Ishikawa (cell line): Measurements from ENCODE around the gene CCDC15.

Source experiments
- CEBPB ChIP-seq: IDR thresholded peaks from 2 replicates; pipeline ENCODE4 v1.6.1; 2012
- CREB1 ChIP-seq: IDR thresholded peaks from 2 replicates; pipeline ENCODE4 v1.6.1; 2012; ENCODE audit warnings: low read depth
- EGR1 ChIP-seq: IDR thresholded peaks from 2 replicates; pipeline ENCODE4 v1.6.1; 2012
- EP300 ChIP-seq: IDR thresholded peaks from 2 replicates; pipeline ENCODE4 v1.6.1; 2012; ENCODE audit warnings: borderline replicate concordance
- FOXM1 ChIP-seq: IDR thresholded peaks from 2 replicates; pipeline ENCODE4 v1.6.1; 2012; ENCODE audit warnings: low read depth, borderline replicate concordance
- NFIC ChIP-seq: IDR thresholded peaks from 2 replicates; pipeline ENCODE4 v1.6.1; 2012
- RAD21 ChIP-seq: IDR thresholded peaks from 2 replicates; pipeline ENCODE4 v1.6.1; 2012; ENCODE audit warnings: low read depth
- TAF1 ChIP-seq: IDR thresholded peaks from 2 replicates; pipeline ENCODE4 v1.6.1; 2012; ENCODE audit warnings: low read depth, mild to moderate bottlenecking
- TCF12 ChIP-seq: IDR thresholded peaks from 2 replicates; pipeline ENCODE4 v1.6.1; 2012; ENCODE audit warnings: low read depth
- TEAD4 ChIP-seq: IDR thresholded peaks from 2 replicates; pipeline ENCODE4 v1.6.1; 2012
- YY1 ChIP-seq: IDR thresholded peaks from 2 replicates; pipeline ENCODE4 v1.6.1; 2012; ENCODE audit warnings: low read depth
- ZBTB7A ChIP-seq: IDR thresholded peaks from 2 replicates; pipeline ENCODE4 v1.6.1; 2012; ENCODE audit warnings: low read depth
- TF ChIP-seq, protein P1 (sequence below): IDR thresholded peaks from 2 replicates; pipeline ENCODE4 v1.6.1; 2012
- TF ChIP-seq, protein P2 (sequence below): IDR thresholded peaks from 2 replicates; pipeline ENCODE4 v1.6.1; 2012; ENCODE audit warnings: low read depth, mild to moderate bottlenecking
- TF ChIP-seq, protein P3 (sequence below): IDR thresholded peaks from 2 replicates; pipeline ENCODE4 v1.6.1; 2012

The CCDC15 gene

DNA sequence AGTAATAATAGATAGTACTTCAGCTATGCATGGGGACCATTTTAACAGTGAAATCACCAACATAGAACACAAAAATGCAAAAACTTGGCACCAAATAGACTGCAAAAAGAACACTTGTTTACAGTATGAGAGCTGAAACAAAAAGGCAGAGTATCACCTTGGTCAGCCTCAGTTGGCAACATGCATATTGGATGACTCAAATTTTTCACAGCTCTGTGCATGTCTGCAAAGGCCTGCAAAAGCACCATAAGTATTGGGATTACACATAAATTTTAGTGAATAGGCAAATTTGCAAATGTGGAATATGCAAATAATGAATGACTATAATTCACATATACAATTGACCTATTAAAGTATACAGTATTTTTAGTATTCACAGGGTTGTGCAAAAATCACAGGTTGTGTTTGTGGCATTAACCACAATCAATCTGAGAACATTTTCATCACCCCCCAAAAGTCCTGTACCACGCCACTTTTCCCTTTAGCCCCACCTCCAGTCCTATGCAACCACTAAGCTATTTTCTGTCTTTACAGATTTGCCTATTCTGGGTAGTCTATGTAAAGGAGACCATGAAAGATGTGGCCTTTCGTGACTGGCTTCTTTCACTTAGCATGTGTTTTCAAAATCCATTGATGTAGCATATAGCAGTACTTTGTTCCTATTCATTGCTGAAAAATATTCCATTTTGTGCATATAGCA lies 47.2 kb downstream of the CCDC15 start:
- TF ChIP-seq, protein P1, sequence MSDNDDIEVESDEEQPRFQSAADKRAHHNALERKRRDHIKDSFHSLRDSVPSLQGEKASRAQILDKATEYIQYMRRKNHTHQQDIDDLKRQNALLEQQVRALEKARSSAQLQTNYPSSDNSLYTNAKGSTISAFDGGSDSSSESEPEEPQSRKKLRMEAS = no peak
- TF ChIP-seq TAF1 (no peak), TCF12 (no peak), FOXM1 (no peak), RAD21 (no peak)
- TF ChIP-seq, protein P2, sequence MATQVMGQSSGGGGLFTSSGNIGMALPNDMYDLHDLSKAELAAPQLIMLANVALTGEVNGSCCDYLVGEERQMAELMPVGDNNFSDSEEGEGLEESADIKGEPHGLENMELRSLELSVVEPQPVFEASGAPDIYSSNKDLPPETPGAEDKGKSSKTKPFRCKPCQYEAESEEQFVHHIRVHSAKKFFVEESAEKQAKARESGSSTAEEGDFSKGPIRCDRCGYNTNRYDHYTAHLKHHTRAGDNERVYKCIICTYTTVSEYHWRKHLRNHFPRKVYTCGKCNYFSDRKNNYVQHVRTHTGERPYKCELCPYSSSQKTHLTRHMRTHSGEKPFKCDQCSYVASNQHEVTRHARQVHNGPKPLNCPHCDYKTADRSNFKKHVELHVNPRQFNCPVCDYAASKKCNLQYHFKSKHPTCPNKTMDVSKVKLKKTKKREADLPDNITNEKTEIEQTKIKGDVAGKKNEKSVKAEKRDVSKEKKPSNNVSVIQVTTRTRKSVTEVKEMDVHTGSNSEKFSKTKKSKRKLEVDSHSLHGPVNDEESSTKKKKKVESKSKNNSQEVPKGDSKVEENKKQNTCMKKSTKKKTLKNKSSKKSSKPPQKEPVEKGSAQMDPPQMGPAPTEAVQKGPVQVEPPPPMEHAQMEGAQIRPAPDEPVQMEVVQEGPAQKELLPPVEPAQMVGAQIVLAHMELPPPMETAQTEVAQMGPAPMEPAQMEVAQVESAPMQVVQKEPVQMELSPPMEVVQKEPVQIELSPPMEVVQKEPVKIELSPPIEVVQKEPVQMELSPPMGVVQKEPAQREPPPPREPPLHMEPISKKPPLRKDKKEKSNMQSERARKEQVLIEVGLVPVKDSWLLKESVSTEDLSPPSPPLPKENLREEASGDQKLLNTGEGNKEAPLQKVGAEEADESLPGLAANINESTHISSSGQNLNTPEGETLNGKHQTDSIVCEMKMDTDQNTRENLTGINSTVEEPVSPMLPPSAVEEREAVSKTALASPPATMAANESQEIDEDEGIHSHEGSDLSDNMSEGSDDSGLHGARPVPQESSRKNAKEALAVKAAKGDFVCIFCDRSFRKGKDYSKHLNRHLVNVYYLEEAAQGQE = no peak
- TF ChIP-seq, protein P3, sequence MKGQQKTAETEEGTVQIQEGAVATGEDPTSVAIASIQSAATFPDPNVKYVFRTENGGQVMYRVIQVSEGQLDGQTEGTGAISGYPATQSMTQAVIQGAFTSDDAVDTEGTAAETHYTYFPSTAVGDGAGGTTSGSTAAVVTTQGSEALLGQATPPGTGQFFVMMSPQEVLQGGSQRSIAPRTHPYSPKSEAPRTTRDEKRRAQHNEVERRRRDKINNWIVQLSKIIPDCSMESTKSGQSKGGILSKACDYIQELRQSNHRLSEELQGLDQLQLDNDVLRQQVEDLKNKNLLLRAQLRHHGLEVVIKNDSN = no peak

DNA sequence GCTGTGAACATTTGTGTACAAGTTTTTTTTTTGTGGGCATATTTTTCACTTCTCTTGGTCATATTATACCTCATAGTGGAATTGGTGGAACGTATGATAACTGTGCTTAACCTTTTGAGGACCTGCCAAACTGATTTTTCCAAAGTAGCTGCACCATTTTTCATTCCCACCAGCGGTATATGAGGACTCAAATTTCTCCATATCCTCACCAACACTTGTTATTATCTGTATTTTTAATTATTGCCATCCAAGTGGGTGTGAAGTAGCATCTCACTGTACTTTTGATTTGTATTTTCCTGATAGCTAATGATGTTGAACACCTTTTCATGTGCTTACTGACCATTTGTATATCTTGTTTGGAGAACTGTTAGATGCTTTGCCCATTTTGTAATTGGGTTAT lies 47.8 kb downstream of the CCDC15 start:
- TF ChIP-seq, protein P2 = no peak
- TF ChIP-seq CEBPB = no peak
- no peak for TF ChIP-seq EP300
- TF ChIP-seq CREB1 = no peak
- TF ChIP-seq TAF1 = no peak
- no peak for TF ChIP-seq TEAD4
- no peak for TF ChIP-seq FOXM1
- TF ChIP-seq ZBTB7A = no peak
- TF ChIP-seq EGR1 = no peak
- TF ChIP-seq, protein P3 = no peak
- TF ChIP-seq YY1 = no peak

DNA sequence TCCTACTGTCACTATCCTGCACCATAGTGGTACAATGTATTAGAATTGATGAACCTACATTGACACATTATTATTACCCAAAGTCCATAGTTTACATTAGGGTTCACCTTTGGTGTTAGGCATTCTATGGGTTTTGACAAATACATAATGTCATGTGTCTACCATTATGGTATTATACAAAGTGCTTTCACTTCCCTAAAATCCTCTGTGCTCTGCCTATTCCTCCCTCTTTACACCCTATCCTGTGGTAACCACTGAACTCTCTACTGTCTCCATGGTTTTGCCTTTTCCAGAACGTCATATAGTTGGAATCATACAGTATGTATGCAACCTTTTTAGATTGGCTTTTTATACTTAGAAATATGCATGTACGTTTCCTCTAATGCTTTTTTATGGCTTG lies 51.5 kb downstream of the CCDC15 start:
- TF ChIP-seq, protein P3 = no peak
- TF ChIP-seq EGR1 (no peak), TAF1 (no peak), TCF12 (no peak), NFIC (no peak), EP300 (no peak), CEBPB (no peak), CREB1 (no peak)
- TF ChIP-seq, protein P1 = no peak
- TF ChIP-seq, protein P2 = no peak

DNA sequence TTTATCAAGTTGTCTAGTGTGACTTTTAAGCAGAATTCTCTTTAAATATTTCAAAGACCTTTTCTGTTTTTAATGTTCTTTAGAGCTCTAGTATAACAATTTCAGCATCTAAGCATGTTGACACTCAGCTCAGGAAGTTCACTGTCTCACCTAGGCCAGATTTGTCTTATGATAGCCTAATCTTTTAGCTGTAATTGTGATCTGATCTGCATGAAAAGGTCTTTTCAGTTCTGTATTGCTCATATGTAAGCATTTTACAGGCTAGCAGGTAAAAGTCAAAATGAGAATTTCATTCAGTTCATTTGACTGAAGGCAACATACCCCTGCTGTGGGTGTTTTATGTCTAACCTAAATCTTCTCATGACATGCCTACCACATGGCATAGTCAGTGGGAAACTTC lies 62.4 kb downstream of the CCDC15 start:
- TF ChIP-seq TEAD4 (no peak), CEBPB (no peak)

DNA sequence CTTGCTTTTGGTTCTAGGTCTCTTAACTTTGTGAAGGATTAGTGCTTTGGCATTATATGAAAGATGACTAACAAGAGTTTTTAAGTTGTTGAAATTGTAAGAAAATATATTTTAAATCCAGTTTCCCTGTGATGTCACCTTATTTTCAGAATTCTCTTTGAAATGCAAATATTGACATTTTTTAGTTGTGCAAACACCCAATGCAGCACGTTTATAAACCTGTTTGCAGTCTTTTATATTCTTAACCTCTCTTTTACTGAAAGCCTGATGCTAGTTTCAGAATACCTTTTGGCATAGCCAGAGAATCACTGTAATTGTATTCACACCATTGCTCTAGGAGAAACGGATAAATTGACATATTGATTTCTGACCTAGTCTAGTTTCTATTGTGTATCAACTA lies 66.3 kb downstream of the CCDC15 start:
- no peak for TF ChIP-seq FOXM1
- no peak for TF ChIP-seq YY1
- no peak for TF ChIP-seq CEBPB
- TF ChIP-seq TCF12 = no peak
- TF ChIP-seq NFIC = no peak
- TF ChIP-seq, protein P1 = no peak
- no peak for TF ChIP-seq TEAD4
- no peak for TF ChIP-seq CREB1
- TF ChIP-seq, protein P2 = no peak
- no peak for TF ChIP-seq EP300
- no peak for TF ChIP-seq RAD21
- TF ChIP-seq, protein P3 = no peak
- TF ChIP-seq EGR1 = no peak
- TF ChIP-seq TAF1 = no peak
- no peak for TF ChIP-seq ZBTB7A
